Activated CD8-positive, alpha-beta memory T cell treated with anti-CD3 and anti-CD28 coated beads, Interleukin-2, amount 50 U/mL, for 24 hours (primary cell): Measurements from ENCODE around the gene PRCD.
A peak's percentile ranks its signal among the peaks of the same experiment; 100 is the strongest.
"Not testable (repeated sequence)": the region's sequence is repeated elsewhere in the genome, so short reads cannot be mapped to it uniquely, and the experiment has no call there.

Experiments used
- DNase-seq: peaks from one replicate; pipeline ENCODE4 v3.0.0-alpha.2; 2020; ENCODE audit errors: extremely low read depth

Gene PRCD

GRCh38 chr17:76556765-76557367 is 17.0 kb downstream of the PRCD start:
- DNase-seq: no peak

- DNase-seq: peak; percentile 87
Measured at GRCh38 chr17:76557368-76558197, 17.7 kb downstream of the PRCD start.

GRCh38 chr17:76558198-76559095 is 18.6 kb downstream of the PRCD start:
- DNase-seq: no peak

- DNase-seq: not testable (repeated sequence)
Measured at GRCh38 chr17:76559460-76559859, 19.6 kb downstream of the PRCD start.

- DNase-seq: no peak
Measured at GRCh38 chr17:76560036-76560876, 20.4 kb downstream of the PRCD start.

- no peak for DNase-seq
Measured at GRCh38 chr17:76560877-76561221, 21.0 kb downstream of the PRCD start.

GRCh38 chr17:76561332-76561731 is 21.5 kb downstream of the PRCD start:
- no peak for DNase-seq

- no peak for DNase-seq
Measured at GRCh38 chr17:76561799-76562268, 22.0 kb downstream of the PRCD start.

GRCh38 chr17:76562734-76563148 is 22.9 kb downstream of the PRCD start:
- DNase-seq: no peak

GRCh38 chr17:76563359-76563758 is 23.5 kb downstream of the PRCD start:
- DNase-seq: not testable (repeated sequence)

- DNase-seq: peak; percentile 15
Measured at GRCh38 chr17:76564991-76565727, 25.3 kb downstream of the PRCD start.

- DNase-seq: no peak
Measured at GRCh38 chr17:76565728-76566612, 26.1 kb downstream of the PRCD start.

GRCh38 chr17:76566613-76566943 is 26.7 kb downstream of the PRCD start:
- DNase-seq: no peak

- DNase-seq: no peak
Measured at GRCh38 chr17:76566988-76567431, 27.2 kb downstream of the PRCD start.

GRCh38 chr17:76567634-76568432 is 28.0 kb downstream of the PRCD start:
- no peak for DNase-seq

- no peak for DNase-seq
Measured at GRCh38 chr17:76568811-76569221, 29.0 kb downstream of the PRCD start.

- no peak for DNase-seq
Measured at GRCh38 chr17:76569607-76570279, 29.9 kb downstream of the PRCD start.

- DNase-seq: no peak
Measured at GRCh38 chr17:76570457-76570856, 30.6 kb downstream of the PRCD start.
